Measurements from ENCODE around the gene KIAA1755.

GRCh38 chr20:38230253-38230551 is 30.3 kb downstream of the KIAA1755 start:
- TF ChIP-seq CTCF (IDR thresholded peaks at IDR 0.05) = no peak
- TF ChIP-seq POLR2A (IDR thresholded peaks at IDR 0.05) = no peak

All from body of pancreas (tissue), 4 donors.